ENCODE measurements around the gene ENC1.
"Not testable (repeated sequence)": the region's sequence is repeated elsewhere in the genome, so short reads cannot be mapped to it uniquely, and the experiment has no call there.

Gene ENC1

GRCh38 chr5:74684900-74685851 is 44.6 kb upstream of the ENC1 start, which contains the start of gene HEXB:
Gene HEXB (plus strand): TSS chr5:74685233. CDS start chr5:74685261, 28 bp downstream.
- Histone ChIP-seq H4K91ac (ENCODE audit: low read length) (peak within 1 kb of the TSS; percentile 98), H3K9me3 (ENCODE audit: control insufficient read depth, low read length) (no peaks in the 10 kb centered on the region), H2BK15ac (ENCODE audit: low read depth, poor library complexity, severe bottlenecking) (peak within 1 kb of the TSS; percentile 99), H3K4me2 (ENCODE audit: low read length, poor library complexity, severe bottlenecking) (peak within 1 kb of the TSS; percentile 99), H2BK12ac (ENCODE audit: low read length in 2 of 2) (peak within 1 kb of the TSS; percentile 80 to 99), H2BK5ac (ENCODE audit: low read depth, low read length, poor library complexity, severe bottlenecking) (peak within 1 kb of the TSS; percentile 89), H2AFZ (ENCODE audit: low read depth, low read length) (peak within 1 kb of the TSS; percentile 97), H3K18ac (ENCODE audit: low read depth in 1 of 2, low read length in 2 of 2) (peak within 1 kb of the TSS; percentile 100), H3K27me3 (ENCODE audit: control insufficient read depth in 1 of 2, insufficient read depth in 1 of 2, low read length in 2 of 2) (no peaks in the 10 kb centered on the region), H3K23ac (ENCODE audit: low read length in 2 of 2) (peak within 1 kb of the TSS; percentile 96 to 99), H2BK120ac (ENCODE audit: low read depth, low read length) (peak within 1 kb of the TSS; percentile 61), H3K27ac (ENCODE audit: low read length, poor library complexity, severe bottlenecking) (no peak within 1 kb of the TSS), H3K14ac (ENCODE audit: low read length in 2 of 2) (peak within 1 kb of the TSS; percentile 89 to 100), H4K8ac (ENCODE audit: low read length) (peak within 1 kb of the TSS; percentile 98), H3K79me1 (replicated peaks; ENCODE audit: low read length, poor library complexity, severe bottlenecking) (peaks cover 13% of the 10 kb centered on the region), H3K9ac (ENCODE audit: low read length) (peak within 1 kb of the TSS; percentile 93), H3K4me1 (ENCODE audit: control insufficient read depth, insufficient read depth, low read depth, low read length) (peaks cover 17% of the 10 kb centered on the region), H3K4ac (ENCODE audit: low read depth in 1 of 2, low read length in 2 of 2) (peak within 1 kb of the TSS; percentile 87 to 98), H3K4me3 (ENCODE audit: insufficient read depth in 1 of 2, low read depth in 1 of 2, low read length in 2 of 2) (peak within 1 kb of the TSS; percentile 95 to 99), H3K36me3 (ENCODE audit: control insufficient read depth in 1 of 2, insufficient read depth in 2 of 2, low read depth in 1 of 2, low read length in 2 of 2) (peaks cover under 1 to 11% of the 10 kb centered on the region in 2 experiments), H2AK5ac (ENCODE audit: low read length, severe bottlenecking) (peak within 1 kb of the TSS; percentile 31)
- 14% methylated on average over 42 of the region's 78 CpGs for WGBS
- DNase-seq, result peak; percentile 85

GRCh38 chr5:74679966-74680365 is 39.4 kb upstream of the ENC1 start:
- no peak overlapping the region for H2AFZ ChIP-seq (ENCODE audit: low read depth, low read length)
- H3K14ac ChIP-seq (ENCODE audit: low read length in 2 of 2), result no peak overlapping the region
- H3K27me3 ChIP-seq (ENCODE audit: control insufficient read depth in 1 of 2, insufficient read depth in 1 of 2, low read length in 2 of 2), result no peaks in the 10 kb centered on the region
- no peak overlapping the region for H4K8ac ChIP-seq (ENCODE audit: low read length)
- no peak overlapping the region for H3K27ac ChIP-seq (ENCODE audit: low read length, poor library complexity, severe bottlenecking)
- H2AK5ac ChIP-seq (ENCODE audit: low read length, severe bottlenecking), result no peak overlapping the region
- H2BK120ac ChIP-seq (ENCODE audit: low read depth, low read length), result no peak overlapping the region
- H4K91ac ChIP-seq (ENCODE audit: low read length), result no peak overlapping the region
- H3K79me1 ChIP-seq (replicated peaks; ENCODE audit: low read length, poor library complexity, severe bottlenecking), result no peaks in the 10 kb centered on the region
- H2BK15ac ChIP-seq (ENCODE audit: low read depth, poor library complexity, severe bottlenecking), result no peak overlapping the region
- 79% methylated on average over 3 of the region's 4 CpGs for whole genome bisulfite sequencing
- H3K9me3 ChIP-seq (ENCODE audit: control insufficient read depth, low read length), result no peaks in the 10 kb centered on the region
- no peak overlapping the region for H2BK12ac ChIP-seq (ENCODE audit: low read length in 2 of 2)
- H2BK5ac ChIP-seq (ENCODE audit: low read depth, low read length, poor library complexity, severe bottlenecking), result no peak overlapping the region
- no peak overlapping the region for H3K4me2 ChIP-seq (ENCODE audit: low read length, poor library complexity, severe bottlenecking)
- H3K4me1 ChIP-seq (ENCODE audit: control insufficient read depth, insufficient read depth, low read depth, low read length), result peaks cover 2% of the 10 kb centered on the region
- no peak overlapping the region for H3K18ac ChIP-seq (ENCODE audit: low read depth in 1 of 2, low read length in 2 of 2)
- H3K36me3 ChIP-seq (ENCODE audit: control insufficient read depth in 1 of 2, insufficient read depth in 2 of 2, low read depth in 1 of 2, low read length in 2 of 2), result no peaks in the 10 kb centered on the region
- H3K23ac ChIP-seq (ENCODE audit: low read length in 2 of 2), result no peak overlapping the region
- peak; percentile 13 for DNase-seq
- no peak overlapping the region for H3K4ac ChIP-seq (ENCODE audit: low read depth in 1 of 2, low read length in 2 of 2)
- H3K9ac ChIP-seq (ENCODE audit: low read length), result no peak overlapping the region
- H3K4me3 ChIP-seq (ENCODE audit: insufficient read depth in 1 of 2, low read depth in 1 of 2, low read length in 2 of 2), result no peak overlapping the region

GRCh38 chr5:74679300-74679699 is 38.8 kb upstream of the ENC1 start:
- not testable (repeated sequence) for H4K91ac ChIP-seq (ENCODE audit: low read length); H2BK15ac ChIP-seq (ENCODE audit: low read depth, poor library complexity, severe bottlenecking); H2AFZ ChIP-seq (ENCODE audit: low read depth, low read length); H3K27ac ChIP-seq (ENCODE audit: low read length, poor library complexity, severe bottlenecking); H3K4me3 ChIP-seq (ENCODE audit: insufficient read depth in 1 of 2, low read depth in 1 of 2, low read length in 2 of 2); DNase-seq; H3K79me1 ChIP-seq (replicated peaks; ENCODE audit: low read length, poor library complexity, severe bottlenecking); H2BK5ac ChIP-seq (ENCODE audit: low read depth, low read length, poor library complexity, severe bottlenecking); H3K23ac ChIP-seq (ENCODE audit: low read length in 2 of 2); H3K14ac ChIP-seq (ENCODE audit: low read length in 2 of 2); H2BK12ac ChIP-seq (ENCODE audit: low read length in 2 of 2); H4K8ac ChIP-seq (ENCODE audit: low read length); H3K4me1 ChIP-seq (ENCODE audit: control insufficient read depth, insufficient read depth, low read depth, low read length); H3K9ac ChIP-seq (ENCODE audit: low read length); H3K18ac ChIP-seq (ENCODE audit: low read depth in 1 of 2, low read length in 2 of 2); H3K27me3 ChIP-seq (ENCODE audit: control insufficient read depth in 1 of 2, insufficient read depth in 1 of 2, low read length in 2 of 2); H3K9me3 ChIP-seq (ENCODE audit: control insufficient read depth, low read length); H3K36me3 ChIP-seq (ENCODE audit: control insufficient read depth in 1 of 2, insufficient read depth in 2 of 2, low read depth in 1 of 2, low read length in 2 of 2); H2AK5ac ChIP-seq (ENCODE audit: low read length, severe bottlenecking); H2BK120ac ChIP-seq (ENCODE audit: low read depth, low read length); H3K4ac ChIP-seq (ENCODE audit: low read depth in 1 of 2, low read length in 2 of 2); H3K4me2 ChIP-seq (ENCODE audit: low read length, poor library complexity, severe bottlenecking)
- WGBS, result 93% methylated on average over 3 of the region's 3 CpGs

- not testable (repeated sequence) for H3K23ac ChIP-seq (ENCODE audit: low read length in 2 of 2); H3K14ac ChIP-seq (ENCODE audit: low read length in 2 of 2); H4K8ac ChIP-seq (ENCODE audit: low read length); H3K27me3 ChIP-seq (ENCODE audit: control insufficient read depth in 1 of 2, insufficient read depth in 1 of 2, low read length in 2 of 2); H3K4ac ChIP-seq (ENCODE audit: low read depth in 1 of 2, low read length in 2 of 2); H3K9ac ChIP-seq (ENCODE audit: low read length); H2BK5ac ChIP-seq (ENCODE audit: low read depth, low read length, poor library complexity, severe bottlenecking); H3K79me1 ChIP-seq (replicated peaks; ENCODE audit: low read length, poor library complexity, severe bottlenecking); H3K4me1 ChIP-seq (ENCODE audit: control insufficient read depth, insufficient read depth, low read depth, low read length); H2BK12ac ChIP-seq (ENCODE audit: low read length in 2 of 2); DNase-seq; H2BK15ac ChIP-seq (ENCODE audit: low read depth, poor library complexity, severe bottlenecking); H3K4me2 ChIP-seq (ENCODE audit: low read length, poor library complexity, severe bottlenecking); H2BK120ac ChIP-seq (ENCODE audit: low read depth, low read length); H2AK5ac ChIP-seq (ENCODE audit: low read length, severe bottlenecking); H3K9me3 ChIP-seq (ENCODE audit: control insufficient read depth, low read length); H3K36me3 ChIP-seq (ENCODE audit: control insufficient read depth in 1 of 2, insufficient read depth in 2 of 2, low read depth in 1 of 2, low read length in 2 of 2); H3K27ac ChIP-seq (ENCODE audit: low read length, poor library complexity, severe bottlenecking); H3K4me3 ChIP-seq (ENCODE audit: insufficient read depth in 1 of 2, low read depth in 1 of 2, low read length in 2 of 2); H4K91ac ChIP-seq (ENCODE audit: low read length); H2AFZ ChIP-seq (ENCODE audit: low read depth, low read length); H3K18ac ChIP-seq (ENCODE audit: low read depth in 1 of 2, low read length in 2 of 2)
- 0% methylated on average over 1 of the region's 3 CpGs for WGBS
Measured at GRCh38 chr5:74678123-74678522, 37.6 kb upstream of the ENC1 start.

Data from mesenchymal stem cell (in vitro differentiated cells and primary cell).